ENCODE data around the gene DACT2.

GRCh38 chr6:168308390-168309144 is 11.0 kb downstream of the DACT2 start:
- no peak for TF ChIP-seq CTCF (conservative IDR thresholded peaks at IDR 0.05)
- TF ChIP-seq ZFX (IDR thresholded peaks at IDR 0.05) = no peak

All from C4-2B (cell line).